HG03439 (cell line): ENCODE results near the gene GRK3.

Experiments used
- ATAC-seq: cut with Tn5 transposase; IDR thresholded peaks from one replicate; pipeline ENCODE4 v1.9.1; 2021; ENCODE audit warnings: mild to moderate bottlenecking, moderate library complexity; ENCODE audit not compliant: unreplicated experiment

Gene GRK3

GRCh38 chr22:25656724-25657123 is 92.2 kb downstream of the GRK3 start:
- ATAC-seq, result peak; percentile 62

GRCh38 chr22:25658633-25659032 is 94.2 kb downstream of the GRK3 start:
- ATAC-seq, result no peak

DNA sequence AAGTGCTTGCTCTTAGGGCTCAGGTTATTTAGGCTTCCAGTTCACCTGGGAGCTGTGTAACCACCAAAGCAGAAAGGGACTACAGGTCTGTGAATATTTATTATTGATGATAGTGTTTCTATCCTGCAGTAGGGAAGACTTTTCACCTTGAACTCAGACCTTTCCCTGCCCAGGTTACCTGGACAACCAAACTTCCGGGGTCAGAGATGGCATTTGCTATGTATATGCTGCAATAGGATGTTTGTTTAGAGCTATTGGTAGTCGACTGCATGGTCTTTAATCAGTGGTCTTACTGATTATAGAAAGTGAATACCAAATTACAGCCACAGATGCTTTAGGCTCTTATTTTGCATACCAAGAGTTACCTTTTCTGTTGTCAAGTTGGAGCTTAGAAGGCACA is 94.9 kb downstream of the GRK3 start:
- no peak for ATAC-seq

DNA sequence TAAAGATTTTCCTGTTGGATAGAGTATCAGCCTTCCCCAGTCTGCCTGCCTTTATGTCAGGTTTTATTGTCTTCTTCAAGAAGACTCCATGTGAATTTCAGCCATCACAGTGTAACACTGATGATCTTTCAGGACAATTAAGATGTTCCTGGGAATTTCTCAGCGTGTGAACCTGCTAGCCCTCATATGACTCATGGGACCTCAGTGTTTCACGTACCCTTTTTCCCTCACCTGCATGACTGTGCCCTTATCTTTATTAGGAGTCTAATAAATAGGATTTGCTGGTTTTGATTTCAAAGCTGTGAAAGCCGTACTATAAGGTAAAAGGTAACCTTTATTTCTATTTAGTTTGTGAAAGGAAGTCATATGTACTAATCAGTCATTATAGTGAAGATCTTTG is 95.9 kb downstream of the GRK3 start:
- no peak for ATAC-seq

DNA sequence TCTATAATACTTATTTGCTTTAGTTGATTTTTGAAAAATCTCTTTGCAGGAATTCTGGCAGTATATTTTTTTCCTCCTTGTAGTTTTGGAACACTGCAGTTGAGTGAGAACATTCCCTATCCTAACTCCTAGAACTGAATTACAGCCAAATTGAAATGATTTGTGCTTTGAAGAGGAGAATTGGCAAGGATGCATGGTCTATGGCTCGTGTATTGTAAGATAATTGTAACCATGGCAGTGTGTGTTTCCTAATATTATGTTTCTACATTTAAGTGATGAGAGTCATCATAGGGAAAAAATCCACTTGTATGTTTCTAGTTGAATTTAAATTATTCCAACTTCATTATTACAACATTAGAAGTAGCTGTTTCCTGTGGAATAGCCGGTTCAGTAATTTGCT is 96.6 kb downstream of the GRK3 start:
- no peak for ATAC-seq

DNA sequence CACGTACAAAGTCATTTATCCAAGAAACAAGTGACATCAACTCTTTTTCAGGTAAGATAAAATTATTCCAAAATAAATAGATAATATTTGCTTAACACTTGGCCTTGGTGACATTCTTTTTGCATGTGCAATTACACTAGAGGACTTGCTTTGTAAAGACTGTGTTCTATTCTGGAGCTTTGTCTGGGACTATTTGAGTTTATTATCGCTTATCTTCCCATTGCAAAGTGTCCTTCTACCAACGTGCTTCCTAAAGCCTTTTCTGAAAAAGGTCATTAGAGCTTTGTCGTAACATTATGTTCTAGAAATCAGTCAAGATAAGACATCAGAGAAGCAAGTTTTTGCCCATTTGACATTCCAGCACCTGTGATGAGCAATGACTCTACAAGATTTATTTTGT is 99.2 kb downstream of the GRK3 start:
- no peak for ATAC-seq

DNA sequence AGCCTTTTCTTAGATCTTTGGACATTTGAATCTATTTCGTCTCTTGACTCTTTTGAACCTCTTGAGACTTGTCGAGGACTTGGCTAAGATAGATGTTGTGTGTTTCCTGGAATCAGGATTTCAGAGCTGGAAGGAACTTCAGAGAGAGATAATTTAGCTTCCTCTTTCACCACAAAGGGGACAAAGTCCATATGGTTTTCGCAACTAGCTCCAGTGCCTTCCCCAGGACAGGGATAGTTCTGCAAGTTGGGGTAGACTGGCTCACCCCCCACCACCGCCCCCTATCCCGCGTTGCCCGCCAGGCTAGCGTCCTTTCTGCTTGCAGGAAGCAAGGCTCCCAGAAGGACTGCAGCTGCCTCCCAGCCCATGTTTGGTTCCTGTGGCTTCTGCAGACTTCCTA is 101.8 kb downstream of the GRK3 start:
- no peak for ATAC-seq

DNA sequence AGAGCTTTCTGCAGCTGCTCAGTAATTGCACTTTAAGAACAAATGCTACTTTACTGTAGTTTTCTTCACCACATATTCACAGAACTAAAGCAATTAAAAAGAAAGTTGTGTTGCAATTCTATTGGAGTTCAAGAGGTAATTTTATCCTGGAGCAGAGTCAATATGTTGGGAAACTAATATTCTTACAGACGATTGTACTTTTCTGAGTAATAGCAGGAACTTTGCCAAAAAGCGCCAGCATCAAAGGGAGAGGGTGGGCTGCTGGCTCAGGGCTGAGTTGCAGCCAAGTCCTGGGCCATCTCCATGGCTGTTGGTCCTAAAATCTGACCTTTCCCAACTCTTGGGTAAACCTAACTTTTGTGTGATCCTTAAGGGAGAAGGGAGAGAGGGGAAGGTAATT is 104.0 kb downstream of the GRK3 start:
- no peak for ATAC-seq

DNA sequence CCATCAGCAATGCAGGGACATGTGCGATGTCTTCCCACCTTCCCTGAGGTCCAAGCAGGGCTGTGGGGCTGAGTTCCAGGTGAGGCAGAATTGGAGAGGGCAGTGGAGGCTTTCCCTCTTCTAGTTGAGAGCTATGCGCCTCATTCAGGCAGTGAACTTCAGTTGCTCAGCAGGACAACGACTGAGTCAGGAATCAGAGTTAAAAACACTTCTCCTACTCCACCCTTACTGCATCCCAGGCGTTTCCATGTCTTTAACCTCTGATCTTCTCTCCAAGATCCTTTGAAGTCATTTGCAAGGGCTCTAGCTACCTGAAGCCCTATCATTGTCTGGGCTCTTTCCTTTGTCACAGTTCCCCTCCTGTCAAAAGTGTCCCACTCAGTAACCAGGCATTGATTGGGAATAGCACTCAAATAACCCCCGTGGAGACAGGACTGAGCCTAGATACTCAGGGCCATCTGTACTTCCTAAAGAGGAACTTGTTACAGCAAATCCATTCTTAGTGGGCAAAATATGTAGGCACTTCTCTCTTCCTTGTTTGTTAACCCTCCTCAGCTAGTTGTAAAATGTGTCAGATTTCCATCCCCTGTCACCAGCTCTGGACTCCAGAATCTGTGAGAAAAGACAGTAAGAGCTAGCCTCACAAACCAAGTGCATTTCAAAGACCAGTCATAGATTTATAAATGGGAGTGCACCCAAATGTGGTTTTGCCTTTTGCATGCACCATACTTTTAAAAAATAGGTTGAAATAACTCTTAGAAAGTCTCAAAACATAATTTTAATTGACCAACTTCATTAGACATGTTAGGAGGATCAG is 105.0 kb downstream of the GRK3 start:
- no peak for ATAC-seq

- ATAC-seq, result no peak
Measured at GRCh38 chr22:25670070-25670461, 105.6 kb downstream of the GRK3 start.

DNA sequence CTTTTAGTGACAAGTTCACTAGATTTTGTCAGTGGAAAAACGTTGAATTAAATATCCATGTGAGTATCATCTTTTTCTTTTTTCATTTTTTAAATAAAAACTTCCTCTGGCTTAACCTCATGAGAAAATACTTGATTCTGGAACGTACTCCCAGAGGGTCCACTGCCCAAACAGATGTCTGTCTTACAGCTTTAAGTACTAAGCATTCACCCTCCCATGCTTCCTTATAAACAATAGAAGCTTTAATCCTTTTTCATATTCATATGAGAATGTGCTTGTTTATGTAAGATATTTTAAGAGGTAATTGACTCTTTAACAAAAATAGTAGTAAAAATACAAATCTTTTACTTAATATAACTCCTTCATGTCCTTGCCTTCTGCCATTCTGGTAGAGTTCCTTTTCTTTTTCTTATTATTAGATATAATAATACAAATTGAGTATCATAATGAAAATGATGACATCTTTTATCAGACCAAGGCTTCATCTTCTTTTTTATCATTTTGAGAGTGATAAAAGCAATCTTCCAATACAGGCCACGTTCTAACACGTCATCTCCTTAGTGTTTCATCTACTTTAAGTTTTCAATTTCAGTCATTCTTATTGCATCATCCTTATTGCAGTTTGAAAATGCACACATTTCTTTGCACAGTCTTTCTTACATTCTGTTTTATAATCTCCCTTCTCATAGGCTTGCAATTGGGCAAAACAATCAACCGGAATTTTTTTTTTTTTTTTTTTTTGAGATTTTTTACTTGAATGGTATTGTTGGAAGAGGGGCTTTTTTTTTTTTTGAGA is 108.0 kb downstream of the GRK3 start:
- ATAC-seq, result no peak

DNA sequence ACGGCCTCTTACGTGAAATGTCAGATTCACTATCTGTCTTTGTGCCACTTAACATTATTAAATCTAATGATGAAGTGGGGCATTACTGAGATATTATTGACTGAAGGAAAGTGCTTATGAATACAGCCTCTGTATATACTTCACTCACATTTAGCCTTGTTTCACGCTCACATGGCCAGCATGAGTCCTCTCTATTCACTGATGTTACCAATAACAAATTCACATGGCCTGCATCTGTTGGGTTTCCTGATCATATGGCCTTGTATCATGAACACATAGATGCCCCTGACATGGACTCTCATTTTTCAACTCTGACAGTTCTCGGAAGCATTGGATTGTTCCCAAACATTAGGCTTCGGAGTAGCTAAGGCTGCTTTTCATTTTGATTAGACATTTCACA is 109.2 kb downstream of the GRK3 start:
- no peak for ATAC-seq

DNA sequence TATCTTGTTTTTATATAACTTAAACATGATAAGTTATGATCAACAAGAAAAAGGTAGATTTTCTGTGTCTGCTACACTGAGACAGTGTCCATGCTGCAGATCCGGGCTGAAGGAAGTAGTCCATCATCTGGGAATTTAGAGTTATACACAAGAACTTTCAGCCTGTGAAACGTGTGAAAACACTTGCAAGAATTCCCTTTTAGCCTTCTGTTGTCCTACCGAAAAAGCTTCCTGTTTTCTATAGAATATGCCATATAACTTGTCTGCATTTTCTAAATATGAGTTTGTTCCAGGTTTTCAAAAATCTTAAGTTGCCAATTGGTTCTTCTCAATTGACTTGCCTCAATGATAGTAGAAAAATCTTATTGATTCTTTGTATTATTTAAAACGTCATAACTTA is 113.2 kb downstream of the GRK3 start:
- ATAC-seq, result no peak

DNA sequence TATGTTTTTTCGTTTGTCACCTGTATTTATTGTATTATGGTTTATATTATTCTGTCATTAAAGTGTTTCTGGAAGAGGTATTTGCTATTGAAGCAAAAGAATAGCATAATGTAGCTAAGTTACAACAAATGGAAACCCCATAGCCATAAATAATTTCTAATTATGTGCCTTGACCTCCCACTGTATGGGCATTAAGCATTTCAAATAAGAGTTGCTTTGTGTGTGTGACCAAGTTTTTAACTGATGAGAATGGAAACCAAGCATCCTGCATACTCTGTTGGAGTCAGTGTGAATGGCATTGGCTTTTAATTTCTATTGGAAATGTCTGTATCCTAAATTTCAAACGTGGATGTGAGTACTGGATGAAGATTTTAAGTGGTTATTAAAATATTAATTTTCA is 115.6 kb downstream of the GRK3 start:
- no peak for ATAC-seq

DNA sequence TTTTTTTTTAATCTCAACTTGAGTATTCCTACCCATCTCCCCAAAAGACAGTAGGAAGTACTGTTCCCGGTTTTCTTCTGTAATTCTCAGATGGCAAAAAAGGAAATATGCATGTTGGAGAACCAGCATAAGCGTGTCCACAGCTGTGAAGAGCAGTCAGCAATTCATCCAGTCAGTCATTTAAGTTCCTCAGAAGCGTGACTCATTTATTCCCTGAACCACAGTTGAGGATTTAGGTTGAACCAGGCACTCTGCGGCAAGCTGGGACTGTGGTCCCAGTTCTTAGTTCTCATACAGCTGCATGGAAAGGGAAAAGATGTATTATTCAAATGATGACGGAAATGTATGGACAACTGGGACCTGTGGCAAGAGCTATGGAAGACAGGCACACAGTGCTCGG is 116.5 kb downstream of the GRK3 start:
- ATAC-seq, result no peak

DNA sequence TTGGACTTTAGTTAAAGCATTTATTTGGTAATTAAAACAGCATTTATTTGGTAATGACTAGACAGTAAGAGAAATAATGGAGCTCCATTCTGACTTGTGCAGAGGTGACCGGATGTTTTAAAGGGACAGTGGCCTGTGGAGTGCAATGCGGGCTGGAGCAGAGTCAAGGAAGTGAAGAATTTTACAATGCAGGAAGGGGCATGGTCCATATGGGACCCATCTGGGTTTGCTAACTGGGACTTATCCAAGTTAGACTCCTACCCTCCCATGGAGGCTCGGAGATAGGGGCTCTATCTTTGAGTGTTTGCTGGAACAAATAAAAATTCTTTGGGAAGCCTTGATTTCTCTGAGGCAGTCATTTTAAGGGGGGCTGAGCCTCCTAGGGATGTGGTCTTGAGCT is 117.6 kb downstream of the GRK3 start:
- no peak for ATAC-seq

DNA sequence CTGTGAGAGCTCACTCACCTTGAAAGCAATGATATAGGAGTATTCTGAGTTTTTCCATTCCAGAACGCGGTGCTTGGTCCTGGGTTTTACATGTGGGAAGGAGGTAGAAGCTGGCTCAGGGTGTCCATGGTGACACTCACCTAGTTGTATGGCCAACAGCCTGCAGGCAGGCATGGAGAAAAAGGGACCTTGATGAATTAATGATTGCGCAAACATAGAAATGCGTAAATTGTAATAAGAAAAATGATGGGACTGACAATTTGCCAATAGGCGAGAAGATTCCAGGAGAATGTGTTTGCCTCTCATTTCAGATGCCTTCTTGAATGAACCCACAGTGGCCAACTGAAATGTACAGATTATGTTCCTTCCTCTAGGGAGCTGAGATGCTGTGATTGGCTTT is 124.2 kb downstream of the GRK3 start:
- no peak for ATAC-seq

- no peak for ATAC-seq
Measured at GRCh38 chr22:25689631-25690030, 125.2 kb downstream of the GRK3 start.

DNA sequence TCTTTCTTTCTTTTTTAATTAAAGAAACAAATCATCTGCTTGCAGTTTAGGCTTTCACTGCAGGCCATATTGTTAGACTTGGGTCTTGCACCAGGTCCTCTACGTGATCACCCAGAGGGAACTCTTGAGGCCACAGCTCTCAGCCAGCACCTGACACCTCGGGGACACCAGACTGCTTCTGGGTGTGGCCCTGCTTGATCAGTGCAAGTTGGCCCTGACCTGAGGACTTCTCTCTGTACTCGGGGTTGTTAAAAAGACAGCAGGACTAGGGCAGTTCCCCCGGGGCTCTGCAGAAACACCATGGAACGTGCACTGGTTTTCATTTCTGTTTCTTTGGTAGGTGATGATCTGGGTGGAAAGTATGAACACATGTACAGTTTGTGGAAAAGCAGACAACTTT is 126.3 kb downstream of the GRK3 start:
- no peak for ATAC-seq

GRCh38 chr22:25692397-25693267 is 128.2 kb downstream of the GRK3 start:
- no peak for ATAC-seq

DNA sequence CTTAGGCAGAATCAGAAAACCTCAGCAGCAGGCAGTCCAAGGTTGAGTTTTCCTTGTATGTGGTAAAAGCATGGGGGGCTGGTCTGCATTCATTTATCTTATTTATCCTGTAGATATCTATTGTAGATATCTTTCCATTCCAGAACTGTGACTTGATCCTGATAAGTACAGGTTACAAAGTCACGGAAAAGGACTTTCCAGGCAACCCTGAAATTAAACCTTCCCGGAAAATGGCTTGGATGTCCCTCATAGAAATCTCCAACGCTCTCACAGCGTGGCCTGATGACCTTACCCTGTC is 128.7 kb downstream of the GRK3 start:
- no peak for ATAC-seq
